Activated naive CD4-positive, alpha-beta T cell treated with anti-CD3 and anti-CD28 coated beads, Interleukin-2, amount 50 U/mL, for 24 hours (primary cell): ENCODE results near the gene IFRD2.
"Not testable (repeated sequence)": the region's sequence is repeated elsewhere in the genome, so short reads cannot be mapped to it uniquely, and the experiment has no call there.

ENCODE experiments used
- H3K27ac Mint-ChIP-seq: one replicate; pipeline ENCODE4 v1.8.0; 2021; ENCODE audit warnings: mild to moderate bottlenecking, mixed read lengths
- H3K27me3 Mint-ChIP-seq: one replicate; pipeline ENCODE4 v1.8.0; 2021; ENCODE audit warnings: mixed read lengths
- H3K36me3 Mint-ChIP-seq: one replicate; pipeline ENCODE4 v1.8.0; 2021; ENCODE audit warnings: mixed read lengths
- H3K4me1 Mint-ChIP-seq: one replicate; pipeline ENCODE4 v1.8.0; 2021; ENCODE audit warnings: mixed read lengths
- H3K4me3 Mint-ChIP-seq: one replicate; pipeline ENCODE4 v1.8.0; 2021; ENCODE audit warnings: mild to moderate bottlenecking, mixed read lengths
- H3K9me3 Mint-ChIP-seq: one replicate; pipeline ENCODE4 v1.8.0; 2021; ENCODE audit warnings: mixed read lengths

IFRD2 gene

DNA sequence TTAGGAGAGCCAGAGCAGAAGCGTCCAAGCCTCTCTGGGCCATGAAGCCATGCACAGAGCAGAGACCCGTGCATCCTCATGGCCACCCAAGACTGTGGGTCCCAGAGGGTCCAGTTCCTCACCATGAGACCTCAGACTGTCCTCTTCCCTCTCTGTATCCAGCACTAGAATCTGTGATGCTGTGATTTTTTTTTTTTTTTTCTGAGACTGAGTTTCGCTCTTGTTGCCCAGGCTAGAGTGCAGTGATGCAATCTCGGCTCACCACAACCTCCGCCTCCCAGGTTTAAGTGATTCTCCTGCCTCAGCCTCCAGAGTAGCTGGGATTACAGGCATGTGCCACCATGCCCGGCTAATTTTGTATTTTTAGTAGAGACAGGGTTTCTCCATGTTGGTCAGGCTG, 47.4 kb downstream of the IFRD2 start:
- not testable (repeated sequence) for H3K36me3 Mint-ChIP-seq, H3K27me3 Mint-ChIP-seq, H3K9me3 Mint-ChIP-seq, H3K4me3 Mint-ChIP-seq
- peak overlapping the region; percentile 80 for H3K27ac Mint-ChIP-seq
- peaks cover 78% of the 10 kb centered on the region for H3K4me1 Mint-ChIP-seq

DNA sequence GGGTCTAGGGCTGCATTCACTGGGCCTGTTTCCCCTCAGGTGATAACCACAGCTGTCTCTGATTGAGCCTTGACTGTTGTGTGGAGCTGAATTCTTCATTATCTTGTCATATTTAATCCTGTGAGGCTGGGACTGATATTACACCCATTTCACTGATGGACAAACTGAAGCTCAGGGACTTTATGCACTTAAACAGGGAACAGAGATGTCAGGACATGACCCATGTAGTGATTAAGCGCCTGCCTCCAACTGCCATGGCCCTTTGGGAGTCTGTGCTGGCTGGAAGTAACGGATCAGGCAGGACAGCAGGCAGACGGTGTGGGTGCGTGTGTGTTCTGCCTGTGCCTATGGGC, 48.7 kb downstream of the IFRD2 start:
- Mint-ChIP-seq H3K9me3 (no peaks in the 10 kb centered on the region), H3K27me3 (no peaks in the 10 kb centered on the region), H3K4me3 (peak overlapping the region; percentile 4), H3K36me3 (no peaks in the 10 kb centered on the region), H3K27ac (peak overlapping the region; percentile 62), H3K4me1 (peaks cover 82% of the 10 kb centered on the region)

DNA sequence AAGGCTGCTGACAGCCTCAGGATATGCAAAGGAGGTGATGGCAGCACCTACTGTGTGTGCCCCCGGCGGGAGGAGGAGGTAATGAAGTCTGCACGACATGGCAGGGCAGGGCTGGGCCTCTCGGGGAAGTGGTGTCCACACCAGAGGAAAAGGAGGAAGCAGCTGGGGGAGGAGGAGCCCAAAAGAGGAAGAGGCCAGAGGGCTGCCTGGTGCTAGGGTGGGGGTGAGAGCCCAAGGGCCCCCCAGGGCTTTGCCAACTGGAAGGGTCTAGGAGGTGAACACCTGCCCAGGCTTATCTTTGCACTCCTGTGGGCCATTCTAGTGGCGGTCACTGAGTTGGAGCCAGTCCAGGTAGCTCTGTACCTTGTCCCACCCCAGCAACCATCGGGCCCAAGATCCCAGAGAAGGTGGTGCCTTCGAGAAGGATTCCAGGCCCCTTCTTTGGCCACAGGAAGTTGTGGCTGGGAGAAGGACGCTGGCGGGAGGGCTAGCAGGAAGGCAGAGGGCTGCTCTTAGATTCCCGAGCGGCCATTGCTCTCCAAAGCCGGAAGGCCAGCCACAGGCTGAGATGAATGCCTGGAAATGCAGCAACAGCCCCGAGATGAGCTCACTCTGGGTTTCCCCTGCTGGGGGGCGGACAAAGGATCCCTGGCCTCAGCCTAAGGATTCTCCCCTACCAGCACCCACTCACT, 49.2 kb downstream of the IFRD2 start:
- peak overlapping the region; percentile 73 for H3K4me3 Mint-ChIP-seq
- H3K36me3 Mint-ChIP-seq: no peaks in the 10 kb centered on the region
- peaks cover 84% of the 10 kb centered on the region for H3K4me1 Mint-ChIP-seq
- peak overlapping the region; percentile 99 for H3K27ac Mint-ChIP-seq
- H3K27me3 Mint-ChIP-seq: no peaks in the 10 kb centered on the region
- no peaks in the 10 kb centered on the region for H3K9me3 Mint-ChIP-seq

DNA sequence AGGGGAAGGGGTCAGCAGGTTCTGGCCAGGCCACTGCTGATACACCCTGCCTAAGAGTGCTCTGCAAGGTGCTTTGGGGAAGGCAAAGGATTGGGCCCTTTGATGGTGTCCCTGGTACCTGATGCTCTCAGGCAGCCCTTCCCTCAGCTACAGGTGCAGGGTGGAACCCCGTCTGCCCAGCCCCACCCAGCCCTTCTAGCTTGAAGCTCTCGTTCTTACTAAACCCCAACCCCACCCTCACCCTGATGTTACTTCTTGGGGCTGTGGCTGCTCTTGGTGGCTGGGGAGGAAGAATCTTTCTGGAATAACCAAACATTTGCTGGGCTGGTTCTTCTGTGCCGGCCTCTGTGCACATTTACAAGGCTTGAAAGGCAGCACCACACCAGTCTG, 49.9 kb downstream of the IFRD2 start:
- H3K36me3 Mint-ChIP-seq: no peaks in the 10 kb centered on the region
- H3K9me3 Mint-ChIP-seq: no peaks in the 10 kb centered on the region
- peak overlapping the region; percentile 99 for H3K27ac Mint-ChIP-seq
- no peaks in the 10 kb centered on the region for H3K27me3 Mint-ChIP-seq
- H3K4me1 Mint-ChIP-seq: peaks cover 83% of the 10 kb centered on the region
- peak overlapping the region; percentile 73 for H3K4me3 Mint-ChIP-seq

DNA sequence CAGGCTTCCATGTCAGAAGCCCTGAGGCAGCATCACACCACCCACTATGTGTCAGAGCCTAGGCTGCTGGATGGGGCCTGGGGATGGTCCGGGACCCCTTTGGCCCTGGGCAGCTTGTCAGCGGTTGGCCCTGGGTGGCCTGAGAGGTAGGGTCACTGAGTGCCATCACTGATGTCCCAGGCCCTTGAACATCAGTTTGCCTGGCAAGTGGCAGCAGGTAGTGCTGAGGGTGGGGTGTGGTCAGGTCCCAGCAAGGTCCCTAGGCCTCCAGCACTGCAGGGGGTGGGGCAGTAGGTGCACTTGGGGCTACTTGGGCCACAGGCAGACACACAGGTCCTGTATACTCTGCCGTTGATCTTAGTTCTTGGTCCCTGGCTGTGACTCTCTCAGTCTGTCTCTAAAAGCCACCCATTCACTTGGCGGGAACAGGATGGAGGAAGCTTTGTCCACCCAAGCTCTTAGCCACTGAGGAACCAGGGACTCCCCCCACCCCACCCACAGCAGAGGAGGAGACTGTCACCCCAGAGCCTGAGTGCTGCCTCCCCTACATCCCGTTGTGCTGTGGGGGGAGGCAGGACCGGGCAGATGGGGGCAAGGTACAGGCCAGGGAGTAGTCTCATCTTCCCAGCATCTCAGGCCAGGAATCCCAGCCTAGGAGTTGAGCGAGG, 50.4 kb downstream of the IFRD2 start:
- Mint-ChIP-seq H3K4me1 (peaks cover 78% of the 10 kb centered on the region), H3K27me3 (no peaks in the 10 kb centered on the region), H3K9me3 (no peaks in the 10 kb centered on the region), H3K4me3 (peak overlapping the region; percentile 47), H3K27ac (peak overlapping the region; percentile 99), H3K36me3 (no peaks in the 10 kb centered on the region)

DNA sequence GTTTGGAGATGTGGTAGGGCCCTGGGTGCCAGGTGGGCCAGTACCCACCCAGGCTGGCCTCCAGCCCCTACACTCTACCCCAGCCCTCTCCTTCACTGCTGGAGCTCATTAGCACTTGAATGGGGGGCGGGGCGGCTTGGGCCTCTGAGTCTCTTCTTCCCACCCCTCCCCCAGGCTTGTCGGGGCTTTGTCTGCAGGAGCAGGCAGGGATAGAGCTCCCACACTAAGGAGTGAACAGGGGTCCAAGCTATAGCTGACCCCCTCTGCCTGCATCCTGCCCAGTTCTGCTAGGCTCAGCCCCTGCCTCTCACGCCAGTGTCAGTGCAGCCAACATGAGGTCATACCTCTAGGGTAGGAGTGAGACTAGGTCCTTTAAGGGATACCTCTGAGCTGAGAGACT, 51.1 kb downstream of the IFRD2 start:
- no peaks in the 10 kb centered on the region for H3K9me3 Mint-ChIP-seq
- no peak overlapping the region for H3K4me3 Mint-ChIP-seq

DNA sequence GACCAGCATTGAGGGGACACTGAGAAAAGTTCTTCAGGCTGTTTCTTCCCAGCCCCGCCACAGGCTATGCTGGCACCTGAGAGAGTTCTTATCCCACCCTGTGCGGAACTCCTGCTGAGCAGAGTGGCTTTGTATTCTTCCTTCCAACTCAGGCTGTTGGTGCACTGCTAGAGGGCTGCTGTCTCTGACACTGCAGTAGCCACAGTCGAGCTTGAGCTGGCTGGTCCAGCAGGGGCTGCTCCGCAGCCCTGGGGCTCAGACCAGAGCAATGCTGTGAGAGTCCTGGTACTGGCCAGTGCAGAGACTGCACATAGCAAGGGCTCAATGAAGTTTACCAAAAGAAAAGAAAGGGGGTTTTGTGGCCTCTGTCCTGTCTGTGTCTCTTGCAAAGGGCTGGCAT, 52.6 kb downstream of the IFRD2 start:
- no peaks in the 10 kb centered on the region for H3K27me3 Mint-ChIP-seq
- no peaks in the 10 kb centered on the region for H3K36me3 Mint-ChIP-seq
- H3K4me1 Mint-ChIP-seq: peaks cover 64% of the 10 kb centered on the region
- no peaks in the 10 kb centered on the region for H3K9me3 Mint-ChIP-seq
- peak overlapping the region; percentile 76 for H3K27ac Mint-ChIP-seq
- H3K4me3 Mint-ChIP-seq: peak overlapping the region; percentile 92

More for the DNA sequence above, 51.1 kb downstream of the IFRD2 start:
- H3K27ac Mint-ChIP-seq: peak overlapping the region; percentile 96
- H3K27me3 Mint-ChIP-seq: no peaks in the 10 kb centered on the region
- peaks cover 71% of the 10 kb centered on the region for H3K4me1 Mint-ChIP-seq
- H3K36me3 Mint-ChIP-seq: no peaks in the 10 kb centered on the region

DNA sequence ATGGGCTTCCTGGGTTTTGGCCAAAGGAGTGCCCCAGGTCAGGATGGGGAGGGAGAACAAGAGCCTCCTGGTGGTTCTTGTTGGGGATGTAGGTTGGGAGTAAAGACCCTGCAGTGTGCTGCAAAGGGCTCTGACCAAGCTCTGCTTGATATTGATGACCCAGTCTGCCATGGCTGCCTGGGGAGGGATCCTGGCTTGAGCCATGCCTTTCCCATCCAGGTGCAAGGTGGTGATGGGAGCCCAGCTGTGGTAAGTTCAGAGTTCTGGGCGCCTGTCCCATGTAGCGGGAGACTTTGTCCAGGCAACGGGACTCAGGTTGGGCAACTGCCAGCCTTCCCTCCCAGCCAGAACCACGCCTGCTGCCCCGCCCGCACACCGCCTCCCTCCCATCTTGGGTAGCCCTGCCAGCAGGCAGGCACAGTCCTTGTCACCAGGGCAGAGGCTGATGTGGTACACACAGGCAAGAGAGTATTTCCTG, 53.6 kb downstream of the IFRD2 start:
- peak overlapping the region; percentile 92 for H3K4me3 Mint-ChIP-seq
- no peaks in the 10 kb centered on the region for H3K27me3 Mint-ChIP-seq
- H3K9me3 Mint-ChIP-seq: no peaks in the 10 kb centered on the region
- H3K27ac Mint-ChIP-seq: no peak overlapping the region
- peaks cover 56% of the 10 kb centered on the region for H3K4me1 Mint-ChIP-seq
- H3K36me3 Mint-ChIP-seq: no peaks in the 10 kb centered on the region

DNA sequence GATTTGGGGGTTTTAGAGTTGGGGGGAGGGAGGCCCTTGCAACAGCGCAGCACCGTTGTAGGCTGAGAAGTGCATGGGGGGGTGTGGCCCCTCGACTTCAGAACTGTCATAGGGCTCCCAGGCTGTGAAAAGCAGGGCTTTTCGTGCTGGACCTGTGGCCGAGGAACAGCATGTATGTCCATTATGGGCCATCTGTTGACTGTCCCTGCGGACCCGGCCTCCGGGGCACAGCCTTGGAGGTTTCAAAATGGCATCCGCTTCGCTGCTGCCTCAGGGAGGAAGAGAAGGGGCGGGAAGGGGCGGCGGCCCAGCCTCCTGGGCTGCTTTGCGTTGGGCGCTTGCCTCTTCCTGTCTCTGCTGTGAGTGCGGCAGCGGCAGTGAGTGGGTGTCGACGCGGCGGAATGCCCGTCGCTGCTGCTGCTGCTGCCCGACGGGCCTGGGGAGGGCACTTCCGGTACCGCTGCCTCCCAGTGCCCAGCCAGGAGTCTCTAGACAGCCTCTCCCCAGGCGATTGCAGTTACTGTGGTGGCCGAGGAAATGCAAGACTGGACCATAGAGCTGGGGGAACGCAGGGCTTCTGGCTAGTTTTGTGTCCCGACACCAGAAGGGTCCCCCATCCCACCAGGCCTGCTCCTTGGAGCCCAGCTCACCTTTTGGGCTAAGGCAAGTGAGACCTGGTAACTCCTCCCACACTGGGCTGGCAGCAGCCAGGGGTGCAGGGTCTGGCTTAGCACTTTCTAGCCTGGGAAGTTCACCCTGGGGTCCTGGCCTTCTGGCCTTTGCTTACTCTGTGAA, 54.3 kb downstream of the IFRD2 start:
- H3K36me3 Mint-ChIP-seq: no peaks in the 10 kb centered on the region

More for the DNA sequence above, 54.3 kb downstream of the IFRD2 start:
- H3K4me3 Mint-ChIP-seq: peak overlapping the region; percentile 92
- peaks cover 53% of the 10 kb centered on the region for H3K4me1 Mint-ChIP-seq
- H3K27me3 Mint-ChIP-seq: no peaks in the 10 kb centered on the region
- H3K9me3 Mint-ChIP-seq: no peaks in the 10 kb centered on the region
- H3K27ac Mint-ChIP-seq: peak overlapping the region; percentile 94
